Panc1 (cell line): Measurements from ENCODE around the gene PDE1C. TPM values are rescaled to one million over a fixed set of nuclear protein-coding genes. Genes with fewer than 3 reads are reported as not detected.

ENCODE experiments used
- ATAC-seq: fragments of 200-7000 bp; cut with Tn5 transposase; 2 replicates; pipeline ENCODE4 v1.9.1; 2020; ENCODE audit warnings: mild to moderate bottlenecking, moderate library complexity
- BruUV-seq: library from RNA; stranded (reverse); fragments of 400-500 nt; replicated peaks from 2 replicates; lab custom pipeline; 2021; lab: Mats Ljungman, UMichigan
- CTCF ChIA-PET: fragments of 300-600 bp; sonication (Branson Sonifier 250); formaldehyde crosslinking; loops from one replicate; lab custom pipeline; 2022; ENCODE audit warnings: antibody characterized with exemption; lab: Charles Lee
- POLR2A ChIA-PET: fragments of 300-600 bp; sonication (Branson Sonifier 250); formaldehyde crosslinking; loops from one replicate; lab custom pipeline; 2022; ENCODE audit warnings: antibody characterized with exemption; lab: Charles Lee
- DNase-seq: peaks from one replicate; pipeline ENCODE4 v3.0.0-alpha.2; 2010; ENCODE audit warnings: low read depth, low spot score
- H3K27ac ChIP-seq: 2 replicates; pipeline ENCODE4 v1.5.1; 2011; ENCODE audit warnings: mild to moderate bottlenecking, low read length, inconsistent platforms
- H3K27me3 ChIP-seq: fragments of 200-500 bp; sonication (Bioruptor generic); 2 replicates; pipeline ENCODE4 v1.6.0; 2014; ENCODE audit warnings: low read length, inconsistent platforms; ENCODE audit not compliant: control insufficient read depth, insufficient read depth
- H3K36me3 ChIP-seq: fragments of 200-500 bp; sonication (Bioruptor generic); 2 replicates; pipeline ENCODE4 v1.5.1; 2014; ENCODE audit warnings: inconsistent platforms, mild to moderate bottlenecking, low read length, moderate library complexity; ENCODE audit not compliant: control insufficient read depth, insufficient read depth
- H3K4me1 ChIP-seq: 2 replicates; pipeline ENCODE4 v1.5.1; 2011; ENCODE audit warnings: inconsistent platforms, mild to moderate bottlenecking, low read length, moderate library complexity; ENCODE audit not compliant: control insufficient read depth, insufficient read depth
- H3K4me3 ChIP-seq, 2 experiments: 2 replicates each; pipeline ENCODE4 v1.5.1; 2011 to 2012; ENCODE audit warnings: low read depth in 2 of 2, low read length in 2 of 2, mild to moderate bottlenecking in 2 of 2, inconsistent platforms in 1 of 2, moderate library complexity in 1 of 2
- H3K9me3 ChIP-seq: fragments of 200-500 bp; sonication (Bioruptor generic); 2 replicates; pipeline ENCODE4 v1.5.1; 2014; ENCODE audit warnings: low read depth, mild to moderate bottlenecking, inconsistent platforms, low read length, moderate library complexity; ENCODE audit not compliant: control insufficient read depth, insufficient read depth
- CTCF ChIP-seq: fragments of 450-650 bp; IDR thresholded peaks from 2 replicates; pipeline ENCODE4 v1.5.1; 2017; ENCODE audit warnings: mild to moderate bottlenecking
- POLR2AphosphoS5 ChIP-seq: IDR thresholded peaks from 2 replicates; pipeline ENCODE4 v1.6.1; 2012; ENCODE audit warnings: mild to moderate bottlenecking, low read depth, low read length, moderate library complexity
- SIN3A ChIP-seq: IDR thresholded peaks from 2 replicates; pipeline ENCODE4 v1.6.1; 2012; ENCODE audit warnings: low read depth, mild to moderate bottlenecking, low read length, moderate library complexity, borderline replicate concordance; ENCODE audit not compliant: insufficient read depth
- TCF7L2 ChIP-seq: IDR thresholded peaks from 2 replicates; pipeline ENCODE4 v1.6.1; 2011; ENCODE audit warnings: mild to moderate bottlenecking, low read depth, low read length, inconsistent platforms
- in situ Hi-C: cut with HindIII; loops from 2 replicates; pipeline ENCODE4 v1.10.0; 2016; ENCODE audit warnings: low sequenced_read_pairs, low pct_unique_long_range_greater_than_20kb
- intact Hi-C: fragments of 100-400 bp; cut with micrococcal nuclease; formaldehyde crosslinking; loops from one replicate; pipeline ENCODE4 v1.10.0; 2022; ENCODE audit not compliant: unreplicated experiment
- total RNA-seq: library from RNA; stranded (reverse); gene quantifications from one replicate; pipeline ENCODE4 v1.2.1, GENCODE V29; 2021; ENCODE audit not compliant: unreplicated experiment
- TF ChIP-seq, protein P1 (sequence below), 2 experiments: IDR thresholded peaks; 2 replicates each; pipeline ENCODE4 v1.6.1; 2011 to 2012; ENCODE audit warnings: low read depth in 2 of 2, control low read depth in 1 of 2, low read length in 1 of 2, mild to moderate bottlenecking in 1 of 2, moderate library complexity in 1 of 2; ENCODE audit not compliant: insufficient read depth in 1 of 2

PDE1C gene
- total RNA-seq, 1 experiment from 2014 or later: not detected

DNA sequence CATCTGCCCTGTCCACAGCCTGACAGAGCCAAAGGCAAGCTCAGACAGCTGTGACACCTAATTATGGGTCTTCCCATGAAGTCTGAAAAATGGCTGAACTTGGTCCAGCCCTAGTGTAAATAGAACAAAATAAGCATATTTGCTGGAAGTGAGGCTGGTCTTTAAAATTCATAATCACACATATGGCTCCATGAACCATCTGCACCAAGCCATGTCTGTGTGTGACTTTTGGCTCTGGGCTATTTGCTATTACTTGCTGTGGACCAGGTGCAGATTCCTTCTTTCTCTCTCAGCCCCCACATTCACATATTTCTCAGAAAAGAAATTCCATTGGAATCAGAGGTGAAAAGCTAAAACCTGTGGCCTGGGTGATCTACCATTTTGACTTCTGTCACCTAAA is 175.9 kb downstream of the PDE1C start:
- TF ChIP-seq SIN3A (no peak), CTCF (no peak)
- no peak for DNase-seq
- ChIA-PET POLR2A (no interaction called here), CTCF (no interaction called here)
- in situ Hi-C loops (no loop called here), intact Hi-C loops (no loop called here)
- BruUV-seq: no TSS peak
- H3K4me3 ChIP-seq: no peak overlapping the region
- no peak overlapping the region for H3K27ac ChIP-seq
- no peaks in the 10 kb centered on the region for H3K36me3 ChIP-seq
- no peaks in the 10 kb centered on the region for H3K4me1 ChIP-seq
- no peak for ATAC-seq
- H3K9me3 ChIP-seq: no peaks in the 10 kb centered on the region
- no peaks in the 10 kb centered on the region for H3K27me3 ChIP-seq

- H3K4me3 ChIP-seq: no peak overlapping the region
- POLR2A ChIA-PET: interaction anchor here (0.5 kb wide), 1 partner anchor 39 kb away, joined by 5 read pairs; no protein-coding TSS in a partner anchor
- intact Hi-C loops: no loop called here
- CTCF ChIA-PET: no interaction called here
- no peaks in the 10 kb centered on the region for H3K36me3 ChIP-seq
- BruUV-seq: no TSS peak
- no peak overlapping the region for H3K27ac ChIP-seq
- H3K27me3 ChIP-seq: no peaks in the 10 kb centered on the region
- TF ChIP-seq POLR2AphosphoS5 (no peak), CTCF (no peak), SIN3A (no peak), TCF7L2 (no peak)
- TF ChIP-seq, protein P1, sequence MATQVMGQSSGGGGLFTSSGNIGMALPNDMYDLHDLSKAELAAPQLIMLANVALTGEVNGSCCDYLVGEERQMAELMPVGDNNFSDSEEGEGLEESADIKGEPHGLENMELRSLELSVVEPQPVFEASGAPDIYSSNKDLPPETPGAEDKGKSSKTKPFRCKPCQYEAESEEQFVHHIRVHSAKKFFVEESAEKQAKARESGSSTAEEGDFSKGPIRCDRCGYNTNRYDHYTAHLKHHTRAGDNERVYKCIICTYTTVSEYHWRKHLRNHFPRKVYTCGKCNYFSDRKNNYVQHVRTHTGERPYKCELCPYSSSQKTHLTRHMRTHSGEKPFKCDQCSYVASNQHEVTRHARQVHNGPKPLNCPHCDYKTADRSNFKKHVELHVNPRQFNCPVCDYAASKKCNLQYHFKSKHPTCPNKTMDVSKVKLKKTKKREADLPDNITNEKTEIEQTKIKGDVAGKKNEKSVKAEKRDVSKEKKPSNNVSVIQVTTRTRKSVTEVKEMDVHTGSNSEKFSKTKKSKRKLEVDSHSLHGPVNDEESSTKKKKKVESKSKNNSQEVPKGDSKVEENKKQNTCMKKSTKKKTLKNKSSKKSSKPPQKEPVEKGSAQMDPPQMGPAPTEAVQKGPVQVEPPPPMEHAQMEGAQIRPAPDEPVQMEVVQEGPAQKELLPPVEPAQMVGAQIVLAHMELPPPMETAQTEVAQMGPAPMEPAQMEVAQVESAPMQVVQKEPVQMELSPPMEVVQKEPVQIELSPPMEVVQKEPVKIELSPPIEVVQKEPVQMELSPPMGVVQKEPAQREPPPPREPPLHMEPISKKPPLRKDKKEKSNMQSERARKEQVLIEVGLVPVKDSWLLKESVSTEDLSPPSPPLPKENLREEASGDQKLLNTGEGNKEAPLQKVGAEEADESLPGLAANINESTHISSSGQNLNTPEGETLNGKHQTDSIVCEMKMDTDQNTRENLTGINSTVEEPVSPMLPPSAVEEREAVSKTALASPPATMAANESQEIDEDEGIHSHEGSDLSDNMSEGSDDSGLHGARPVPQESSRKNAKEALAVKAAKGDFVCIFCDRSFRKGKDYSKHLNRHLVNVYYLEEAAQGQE (IDR thresholded peaks at IDR 0.05; ENCODE audit: insufficient read depth in 1 of 2, low read depth in 2 of 2, low read length in 1 of 2): no peak
- no peaks in the 10 kb centered on the region for H3K4me1 ChIP-seq
- no peak for DNase-seq
- in situ Hi-C loops: no loop called here
- no peaks in the 10 kb centered on the region for H3K9me3 ChIP-seq
- no peak for ATAC-seq
Measured at GRCh38 chr7:31893365-31893764, 176.8 kb downstream of the PDE1C start.
